ENCODE measurements around the gene RNF181.
"Not testable (repeated sequence)": the region's sequence is repeated elsewhere in the genome, so short reads cannot be mapped to it uniquely, and the experiment has no call there.

Gene RNF181

GRCh38 chr2:85583667-85584353 lies 11.7 kb upstream of the RNF181 start:
- ATAC-seq (replicated peaks) (peak in 1 of 2 donors; percentile 1), DNase-seq (no peak)
- Mint-ChIP-seq H3K4me1 (peaks cover 48 to 79% of the 10 kb centered on the region in 2 donors), H3K27me3 (no peaks in the 10 kb centered on the region), H3K36me3 (peaks cover 21 to 40% of the 10 kb centered on the region in 2 donors), H3K4me3 (peak overlapping the region; percentile 85), H3K27ac (peak overlapping the region; percentile 62), H3K9me3 (no peaks in the 10 kb centered on the region)

GRCh38 chr2:85584354-85584856 lies 11.1 kb upstream of the RNF181 start, which contains the start of gene VAMP5:
Gene VAMP5 (plus strand): TSS chr2:85584431. CDS start chr2:85584491, 60 bp downstream.
- H3K9me3 Mint-ChIP-seq = no peaks in the 10 kb centered on the region
- no peaks in the 10 kb centered on the region for H3K27me3 Mint-ChIP-seq
- H3K4me3 Mint-ChIP-seq = peak within 1 kb of the TSS; percentile 85
- H3K27ac Mint-ChIP-seq = peak within 1 kb of the TSS; percentile 85
- no peak for DNase-seq
- peak; percentile 51 to 56 for ATAC-seq (replicated peaks)
- H3K4me1 Mint-ChIP-seq = peaks cover 45 to 77% of the 10 kb centered on the region in 2 donors
- H3K36me3 Mint-ChIP-seq = peaks cover 19 to 34% of the 10 kb centered on the region in 2 donors

DNA sequence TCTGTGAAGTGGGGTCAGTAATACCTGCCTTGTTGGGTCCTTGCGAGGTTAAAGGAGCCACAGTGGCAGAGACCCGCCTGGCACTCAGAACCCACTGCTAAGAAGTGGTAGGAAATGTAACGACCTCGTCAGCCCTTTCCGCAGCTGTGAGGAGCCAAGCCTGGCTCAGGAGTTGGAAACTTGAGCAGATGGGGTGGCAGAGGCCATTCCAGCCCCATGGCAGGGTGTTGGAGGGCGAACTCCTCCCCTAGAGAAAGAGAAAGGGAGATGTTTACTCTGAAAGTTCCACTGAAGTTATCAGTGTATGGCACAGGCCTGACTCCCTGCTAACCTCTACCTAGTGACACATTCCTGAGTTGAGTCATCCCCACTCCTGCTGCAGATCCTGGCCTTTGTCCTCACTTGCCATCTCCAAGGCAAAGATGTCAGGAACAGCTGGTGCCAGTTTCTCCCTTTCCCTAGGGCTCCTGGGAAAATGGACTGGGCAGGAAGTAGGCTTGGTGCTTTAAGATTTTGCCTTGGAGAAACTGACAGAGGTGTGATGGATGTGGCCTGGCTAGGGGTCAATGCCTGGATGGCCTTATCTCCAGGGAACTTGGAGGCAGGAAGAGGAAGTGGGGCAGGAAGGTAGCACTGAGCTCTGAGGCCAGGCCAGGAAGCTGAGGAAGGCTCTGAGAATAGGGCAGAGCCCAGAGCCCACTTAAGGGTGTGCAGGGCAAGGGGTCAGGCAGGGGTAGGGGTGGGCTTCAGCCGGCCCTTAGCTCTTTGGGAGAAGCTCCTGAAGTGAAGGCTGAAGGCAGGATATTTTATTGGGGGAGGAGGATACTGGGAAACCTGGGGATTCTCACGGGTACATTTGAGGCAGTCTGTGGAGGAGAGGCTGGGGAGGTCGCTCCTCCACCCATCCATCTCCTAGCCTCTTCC lies 10.4 kb upstream of the RNF181 start:
- DNase-seq (no peak), ATAC-seq (replicated peaks) (peak; percentile 74 to 76)
- Mint-ChIP-seq H3K27me3 (no peaks in the 10 kb centered on the region), H3K36me3 (peaks cover 19 to 30% of the 10 kb centered on the region in 2 donors), H3K4me1 (peaks cover 42 to 69% of the 10 kb centered on the region in 2 donors), H3K27ac (peak overlapping the region; percentile 85), H3K4me3 (peak overlapping the region; percentile 85), H3K9me3 (no peaks in the 10 kb centered on the region)

DNA sequence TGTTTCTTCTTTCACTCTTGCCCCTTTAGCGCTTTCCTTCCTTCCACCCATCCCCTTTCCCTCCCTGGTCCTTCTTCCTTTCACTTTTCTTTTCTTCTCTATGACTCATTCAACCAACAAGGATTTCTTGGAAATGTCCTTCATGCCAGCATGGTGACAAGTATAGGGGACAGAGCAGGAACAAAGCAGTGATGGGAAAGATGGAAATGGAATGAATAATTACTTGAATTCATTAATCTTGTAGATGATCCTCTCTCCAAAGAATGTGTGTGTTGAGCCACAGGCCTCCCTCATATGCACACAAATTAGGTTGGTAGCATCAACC lies 9.8 kb upstream of the RNF181 start:
- Mint-ChIP-seq H3K27ac (peak overlapping the region; percentile 85), H3K4me1 (peaks cover 42 to 66% of the 10 kb centered on the region in 2 donors), H3K36me3 (peaks cover 16 to 26% of the 10 kb centered on the region in 2 donors), H3K27me3 (no peaks in the 10 kb centered on the region), H3K9me3 (no peaks in the 10 kb centered on the region), H3K4me3 (peak overlapping the region; percentile 85)
- ATAC-seq (replicated peaks) (no peak), DNase-seq (no peak)

DNA sequence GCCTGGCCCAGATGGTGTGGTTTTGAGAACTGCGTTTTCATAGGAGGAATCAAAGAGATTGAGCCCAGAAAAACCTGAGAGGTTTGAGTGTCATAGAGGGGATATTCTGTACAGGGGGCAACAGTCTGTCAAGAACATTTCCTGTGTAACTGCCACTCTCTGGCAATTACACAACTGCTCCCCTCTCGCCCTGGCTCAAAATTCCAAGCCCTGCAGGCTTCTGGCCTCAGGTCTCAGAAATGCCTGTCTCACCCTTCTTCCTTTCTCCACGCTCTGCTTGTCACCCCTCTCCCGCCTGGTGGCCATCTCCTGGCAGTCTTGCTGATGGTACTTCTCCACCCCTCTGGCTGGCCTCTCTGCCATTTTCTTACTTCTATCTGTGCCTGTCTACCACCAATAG lies 7.3 kb upstream of the RNF181 start:
- Mint-ChIP-seq H3K27ac (no peak overlapping the region), H3K4me3 (no peak overlapping the region), H3K4me1 (peaks cover 34 to 48% of the 10 kb centered on the region in 2 donors), H3K27me3 (no peaks in the 10 kb centered on the region), H3K9me3 (no peaks in the 10 kb centered on the region), H3K36me3 (peaks cover 4 to 8% of the 10 kb centered on the region in 2 donors)
- DNase-seq (no peak), ATAC-seq (replicated peaks) (no peak)

DNA sequence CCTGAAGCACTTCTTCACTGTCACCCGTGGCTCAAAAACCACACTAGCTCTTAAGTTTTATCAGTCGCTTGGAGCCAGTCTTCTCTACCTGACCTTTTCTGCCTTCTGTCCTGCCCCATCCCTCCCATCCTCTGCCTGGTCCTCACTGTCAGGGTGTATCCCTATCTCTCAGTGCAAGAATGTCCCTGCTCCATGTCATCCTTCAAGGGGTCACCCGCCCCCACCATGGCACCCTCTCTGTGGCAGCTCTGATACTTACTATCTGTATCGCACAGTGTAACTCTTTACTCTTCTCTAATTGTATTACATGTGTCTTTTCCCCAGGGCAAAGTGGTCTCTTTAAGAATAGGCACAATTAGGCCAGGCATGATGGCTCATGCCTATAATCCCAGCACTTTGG lies 6.9 kb upstream of the RNF181 start:
- H3K27me3 Mint-ChIP-seq = no peaks in the 10 kb centered on the region
- ATAC-seq (replicated peaks) (no peak), DNase-seq (no peak)
- H3K4me1 Mint-ChIP-seq = peaks cover 32 to 44% of the 10 kb centered on the region in 2 donors
- H3K9me3 Mint-ChIP-seq = no peaks in the 10 kb centered on the region
- H3K27ac Mint-ChIP-seq = no peak overlapping the region
- H3K4me3 Mint-ChIP-seq = no peak overlapping the region
- H3K36me3 Mint-ChIP-seq = peaks cover 3 to 4% of the 10 kb centered on the region in 2 donors

- H3K27me3 Mint-ChIP-seq = no peaks in the 10 kb centered on the region
- DNase-seq (no peak), ATAC-seq (replicated peaks) (no peak)
- H3K27ac Mint-ChIP-seq = no peak overlapping the region
- H3K4me1 Mint-ChIP-seq = peaks cover 32 to 43% of the 10 kb centered on the region in 2 donors
- peaks cover 3 to 4% of the 10 kb centered on the region in 2 donors for H3K36me3 Mint-ChIP-seq
- no peaks in the 10 kb centered on the region for H3K9me3 Mint-ChIP-seq
- H3K4me3 Mint-ChIP-seq = no peak overlapping the region
Measured at GRCh38 chr2:85589181-85589580, 6.4 kb upstream of the RNF181 start.

DNA sequence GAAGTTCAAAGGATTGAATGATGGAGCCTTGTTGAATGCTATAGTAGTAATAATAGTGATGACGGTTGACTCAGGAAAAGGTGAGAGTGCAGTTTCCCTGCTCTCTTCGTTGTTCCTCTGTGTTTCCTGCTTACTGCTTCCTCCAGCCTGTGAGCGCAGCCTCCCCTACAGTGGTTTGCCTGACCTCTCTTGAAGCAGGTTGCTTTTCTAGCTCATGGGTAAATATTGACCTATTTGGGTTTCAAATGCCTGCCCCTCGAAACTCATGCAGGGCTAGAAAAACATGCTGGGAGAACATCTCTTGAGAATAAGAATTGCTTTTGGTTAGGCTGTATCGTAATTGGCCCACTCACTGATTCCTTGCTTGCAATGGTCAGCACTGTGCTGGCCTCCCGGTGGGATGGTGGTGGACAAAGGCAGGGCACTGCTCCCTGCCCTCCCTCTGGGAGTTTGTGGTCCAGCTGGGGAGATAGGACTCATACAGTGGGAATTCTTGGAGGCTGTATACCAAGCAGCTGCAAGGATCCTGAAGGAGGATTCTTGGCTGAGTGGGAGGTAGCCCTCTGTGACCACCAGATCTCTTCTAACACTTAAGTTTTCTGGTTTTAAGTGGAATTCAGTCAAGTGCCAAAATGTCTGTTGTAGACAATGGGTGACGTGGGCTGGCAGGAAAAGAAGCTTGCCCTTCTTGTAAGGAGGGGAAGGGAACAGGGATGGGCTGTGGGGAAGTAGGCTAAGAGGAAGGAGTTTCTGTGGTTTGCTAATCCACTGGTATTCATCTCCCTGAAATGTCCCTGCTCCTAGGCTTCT lies 5.4 kb upstream of the RNF181 start:
- no peak overlapping the region for H3K27ac Mint-ChIP-seq
- no peak overlapping the region for H3K4me3 Mint-ChIP-seq
- H3K9me3 Mint-ChIP-seq = no peaks in the 10 kb centered on the region
- DNase-seq = no peak
- no peaks in the 10 kb centered on the region for H3K27me3 Mint-ChIP-seq
- peaks cover 2 to 3% of the 10 kb centered on the region in 2 donors for H3K36me3 Mint-ChIP-seq
- ATAC-seq (replicated peaks) = no peak
- peaks cover 32 to 42% of the 10 kb centered on the region in 2 donors for H3K4me1 Mint-ChIP-seq

DNA sequence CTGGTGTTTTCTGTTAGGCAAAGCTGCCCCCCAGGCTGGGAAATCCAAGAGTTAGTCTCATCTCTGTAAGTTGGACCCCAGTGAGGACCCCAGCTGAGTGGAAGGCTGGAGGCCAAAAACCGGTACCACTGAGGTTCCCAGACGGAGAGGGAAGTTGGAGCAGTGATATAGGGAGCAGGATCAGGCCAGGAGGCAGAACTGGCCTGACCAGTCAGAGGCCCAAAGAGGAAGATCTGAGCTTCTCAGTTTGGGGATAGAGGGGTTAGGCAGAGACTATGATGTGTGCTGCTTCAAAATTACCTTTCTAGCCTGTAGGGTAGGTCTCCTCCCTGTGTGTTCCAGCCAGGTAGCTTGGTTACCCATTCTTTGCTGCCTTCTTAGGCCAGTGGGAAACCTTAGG lies 4.6 kb upstream of the RNF181 start:
- no peak for DNase-seq
- no peak for ATAC-seq (replicated peaks)
- Mint-ChIP-seq H3K4me3 (no peak overlapping the region), H3K27me3 (no peaks in the 10 kb centered on the region), H3K36me3 (peaks cover 3 to 7% of the 10 kb centered on the region in 2 donors), H3K4me1 (peaks cover 27 to 40% of the 10 kb centered on the region in 2 donors), H3K27ac (peak overlapping the region; percentile 37), H3K9me3 (no peaks in the 10 kb centered on the region)

DNA sequence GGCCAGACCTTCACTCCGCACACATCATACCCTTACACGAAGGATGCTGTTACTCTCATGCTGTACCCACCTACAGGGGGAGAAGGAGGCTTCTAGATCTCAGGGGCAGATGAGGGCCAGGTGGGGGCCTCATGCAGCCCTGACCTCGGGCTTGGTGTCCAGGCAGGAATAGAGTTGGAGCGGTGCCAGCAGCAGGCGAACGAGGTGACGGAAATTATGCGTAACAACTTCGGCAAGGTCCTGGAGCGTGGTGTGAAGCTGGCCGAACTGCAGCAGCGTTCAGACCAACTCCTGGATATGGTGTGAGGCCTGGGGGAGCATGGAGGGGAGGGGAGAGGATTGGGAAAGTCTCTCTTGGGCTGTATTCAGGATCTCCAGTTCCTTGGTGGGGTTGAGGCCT lies 4.0 kb upstream of the RNF181 start:
- peaks cover 3 to 7% of the 10 kb centered on the region in 2 donors for H3K36me3 Mint-ChIP-seq
- no peaks in the 10 kb centered on the region for H3K27me3 Mint-ChIP-seq
- H3K4me3 Mint-ChIP-seq = no peak overlapping the region
- peaks cover 30 to 41% of the 10 kb centered on the region in 2 donors for H3K4me1 Mint-ChIP-seq
- ATAC-seq (replicated peaks) (no peak), DNase-seq (no peak)
- H3K27ac Mint-ChIP-seq = peak overlapping the region; percentile 71
- H3K9me3 Mint-ChIP-seq = no peaks in the 10 kb centered on the region

DNA sequence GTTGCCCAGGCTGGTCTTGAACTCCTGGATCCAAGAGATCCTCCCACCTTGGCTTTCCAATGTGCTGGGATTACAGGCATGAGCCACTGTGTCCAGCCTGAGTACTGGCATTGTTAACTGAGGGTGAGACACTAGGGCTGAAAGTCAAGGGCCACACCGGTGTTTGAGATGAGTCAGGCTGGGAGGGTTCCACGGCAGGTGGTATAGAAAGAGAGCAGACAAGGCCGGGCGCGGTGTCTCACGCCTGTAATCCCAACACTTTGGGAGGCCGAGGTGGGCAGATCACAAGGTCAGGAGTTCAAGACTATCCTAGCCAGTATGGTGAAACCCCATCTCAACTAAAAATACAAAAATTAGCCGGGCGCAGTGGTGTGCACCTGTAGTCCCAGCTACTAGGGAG lies 3.2 kb upstream of the RNF181 start:
- H3K9me3 Mint-ChIP-seq; ATAC-seq (replicated peaks); H3K27ac Mint-ChIP-seq; DNase-seq; H3K4me3 Mint-ChIP-seq; H3K27me3 Mint-ChIP-seq; H3K36me3 Mint-ChIP-seq: not testable (repeated sequence)
- H3K4me1 Mint-ChIP-seq = peaks cover 37 to 46% of the 10 kb centered on the region in 2 donors

DNA sequence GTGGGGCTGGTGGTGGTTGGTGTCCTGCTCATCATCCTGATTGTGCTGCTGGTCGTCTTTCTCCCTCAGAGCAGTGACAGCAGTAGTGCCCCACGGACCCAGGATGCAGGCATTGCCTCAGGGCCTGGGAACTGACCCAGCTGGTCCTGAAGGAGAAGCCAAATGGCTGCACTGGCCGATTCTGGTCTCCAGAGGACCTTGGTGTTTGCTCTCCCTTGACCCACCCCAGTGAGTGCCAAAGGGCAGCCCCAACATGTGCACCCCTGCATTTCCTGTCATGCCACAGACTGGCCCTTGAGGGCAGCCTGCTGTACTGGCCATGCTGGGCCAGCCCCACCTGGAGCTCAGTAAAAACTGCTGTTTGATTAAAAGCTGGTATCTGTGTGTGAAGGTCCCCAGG lies 2.5 kb upstream of the RNF181 start:
- peaks cover 32 to 39% of the 10 kb centered on the region in 2 donors for H3K4me1 Mint-ChIP-seq
- H3K27ac Mint-ChIP-seq = no peak overlapping the region
- H3K27me3 Mint-ChIP-seq = no peaks in the 10 kb centered on the region
- no peaks in the 10 kb centered on the region for H3K9me3 Mint-ChIP-seq
- peaks cover 7 to 9% of the 10 kb centered on the region in 2 donors for H3K36me3 Mint-ChIP-seq
- H3K4me3 Mint-ChIP-seq = no peak overlapping the region
- DNase-seq = no peak
- ATAC-seq (replicated peaks) = no peak

DNA sequence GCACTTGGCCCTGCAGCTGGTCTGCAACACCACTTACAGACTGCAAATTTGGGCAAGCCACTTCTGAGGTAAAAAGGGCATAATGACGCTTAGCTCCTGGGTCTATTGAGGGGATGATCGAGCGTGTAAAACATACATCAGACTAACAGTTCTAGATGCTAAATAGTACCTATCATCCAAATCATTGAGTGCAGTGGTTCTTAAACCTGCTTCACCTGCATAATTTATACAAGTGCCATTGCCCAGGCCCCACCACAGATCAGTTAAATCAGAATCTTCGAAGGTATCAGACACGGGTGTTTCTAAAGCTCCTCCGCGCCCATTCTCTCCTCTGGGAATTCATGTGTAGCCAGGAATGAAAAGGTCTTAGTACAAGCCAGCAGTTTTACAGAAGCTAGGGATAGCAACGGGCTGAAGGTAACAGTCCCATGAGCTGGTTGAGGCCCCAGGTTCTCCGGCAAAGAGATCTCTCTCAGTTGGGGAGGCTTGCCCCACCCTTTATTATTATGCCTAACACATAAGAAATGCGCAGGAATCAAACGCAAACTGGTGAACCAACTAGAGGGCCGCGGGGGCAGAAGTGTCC lies 737 bp upstream of the RNF181 start:
- H3K36me3 Mint-ChIP-seq = peaks cover 10 to 13% of the 10 kb centered on the region in 2 donors
- DNase-seq = no peak
- no peaks in the 10 kb centered on the region for H3K27me3 Mint-ChIP-seq
- peak overlapping the region; percentile 90 to 100 for H3K4me3 Mint-ChIP-seq
- H3K4me1 Mint-ChIP-seq = peaks cover 27 to 38% of the 10 kb centered on the region in 2 donors
- H3K27ac Mint-ChIP-seq = peak overlapping the region; percentile 99
- ATAC-seq (replicated peaks) = peak in 1 of 2 donors; percentile 3
- H3K9me3 Mint-ChIP-seq = no peaks in the 10 kb centered on the region

- ATAC-seq (replicated peaks) (peak; percentile 15 to 25), DNase-seq (no peak)
- H3K4me1 Mint-ChIP-seq = peaks cover 29 to 50% of the 10 kb centered on the region in 2 donors
Measured at GRCh38 chr2:85596026-85596333, 435 bp downstream of the RNF181 start.

More at GRCh38 chr2:85596026-85596333, 435 bp downstream of the RNF181 start:
- H3K27me3 Mint-ChIP-seq = no peaks in the 10 kb centered on the region
- H3K36me3 Mint-ChIP-seq = peaks cover 10 to 13% of the 10 kb centered on the region in 2 donors
- peak overlapping the region; percentile 99 for H3K27ac Mint-ChIP-seq
- peak overlapping the region; percentile 90 to 100 for H3K4me3 Mint-ChIP-seq
- H3K9me3 Mint-ChIP-seq = no peaks in the 10 kb centered on the region
